Measurements from ENCODE around the gene DMGDH.
A peak's percentile ranks its signal among the peaks of the same experiment; 100 is the strongest.

Gene DMGDH

DNA sequence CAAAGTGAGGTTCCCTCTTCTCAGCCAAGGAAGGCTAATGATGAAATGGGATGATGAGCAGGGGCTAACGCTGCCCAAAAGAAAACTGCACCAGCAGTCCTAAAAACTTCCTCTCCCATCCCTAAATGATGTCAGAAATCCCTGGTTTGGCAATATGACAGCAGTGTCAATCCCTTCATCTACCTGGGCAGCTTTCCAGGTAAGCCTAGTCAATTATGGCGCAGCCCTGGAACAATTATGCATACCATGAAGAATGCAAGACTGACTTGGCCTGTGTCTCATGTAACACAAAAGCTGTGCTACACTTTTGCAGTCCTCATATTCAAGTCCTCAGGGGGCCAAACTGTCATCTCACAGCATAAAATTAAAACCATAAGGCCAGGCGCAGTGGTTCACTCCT is 7.0 kb downstream of the DMGDH start:
- DNase-seq: no peak

DNA sequence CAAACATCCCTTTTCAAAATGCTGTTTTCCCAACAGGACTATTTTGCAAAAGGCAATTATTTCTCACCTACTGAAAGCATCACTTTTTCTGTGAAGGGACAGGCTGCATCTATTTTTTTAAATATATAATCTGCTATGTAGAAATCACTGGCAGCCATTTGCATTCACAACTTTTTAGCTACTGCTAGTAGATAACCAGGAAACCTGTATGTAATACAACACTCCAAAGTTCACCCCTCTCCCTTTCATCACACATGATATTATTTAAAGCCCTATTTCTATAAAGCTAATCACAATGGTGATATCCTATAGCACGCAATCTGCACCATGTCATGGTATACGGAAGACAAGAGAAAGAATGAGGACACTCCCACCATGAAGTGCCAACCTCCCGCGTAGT is 9.8 kb downstream of the DMGDH start:
- DNase-seq: no peak

DNA sequence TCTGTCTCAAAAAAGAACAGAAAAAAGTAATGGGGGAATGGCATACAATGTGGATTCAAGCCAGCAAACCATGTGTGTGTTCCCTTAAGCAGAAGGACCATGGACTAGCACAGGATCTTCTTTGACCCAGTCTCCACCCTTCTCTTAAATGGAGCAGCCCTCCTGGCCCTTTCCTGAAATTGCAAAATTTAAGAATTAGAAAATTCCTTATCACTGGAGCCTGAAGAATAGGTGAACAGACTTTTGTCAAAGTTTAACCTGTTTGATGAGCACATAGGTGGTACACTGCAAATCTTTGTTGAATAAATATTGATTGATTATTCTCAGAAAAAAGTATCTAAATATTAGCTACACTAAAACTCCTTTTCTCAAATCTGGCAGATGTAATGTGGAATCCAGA is 12.6 kb downstream of the DMGDH start:
- DNase-seq: no peak

DNA sequence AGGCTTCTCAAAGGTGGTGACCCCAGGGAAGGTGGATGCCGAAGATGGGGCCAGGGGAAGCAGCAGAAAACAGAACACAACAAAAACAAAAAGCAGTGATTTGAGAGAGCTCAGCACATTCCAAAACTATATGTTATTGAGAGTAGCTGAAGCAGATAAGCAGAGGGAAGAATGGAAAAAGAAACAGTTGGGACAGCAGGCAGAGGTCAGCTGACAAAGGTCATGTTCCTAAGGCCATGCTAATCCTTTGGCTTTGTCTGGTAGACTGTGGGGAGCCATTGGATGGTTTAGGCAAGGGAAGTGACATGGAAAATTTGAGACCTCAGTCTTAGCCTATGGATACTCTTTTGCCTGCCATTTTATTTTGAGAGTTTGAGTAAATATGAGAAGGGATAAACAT is 14.5 kb downstream of the DMGDH start:
- no peak for DNase-seq

DNA sequence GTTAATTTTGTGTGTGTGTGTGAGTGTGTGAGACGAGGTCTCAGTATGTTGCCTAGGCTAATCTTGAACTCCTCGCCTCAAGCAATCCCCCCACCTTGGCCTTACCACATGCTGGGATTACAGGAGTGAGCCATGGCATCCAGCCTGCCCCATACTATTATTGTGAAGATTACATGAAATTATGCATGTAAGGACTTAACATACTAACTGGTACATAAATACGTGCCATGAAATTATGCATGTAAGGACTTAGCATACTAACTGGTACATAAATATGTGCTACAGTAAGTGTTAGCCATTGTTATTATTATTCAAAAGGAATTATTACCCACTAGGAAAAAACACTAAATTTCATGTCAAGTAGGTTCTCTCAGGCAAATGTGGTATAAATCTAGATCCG is 16.2 kb downstream of the DMGDH start:
- DNase-seq: no peak

DNA sequence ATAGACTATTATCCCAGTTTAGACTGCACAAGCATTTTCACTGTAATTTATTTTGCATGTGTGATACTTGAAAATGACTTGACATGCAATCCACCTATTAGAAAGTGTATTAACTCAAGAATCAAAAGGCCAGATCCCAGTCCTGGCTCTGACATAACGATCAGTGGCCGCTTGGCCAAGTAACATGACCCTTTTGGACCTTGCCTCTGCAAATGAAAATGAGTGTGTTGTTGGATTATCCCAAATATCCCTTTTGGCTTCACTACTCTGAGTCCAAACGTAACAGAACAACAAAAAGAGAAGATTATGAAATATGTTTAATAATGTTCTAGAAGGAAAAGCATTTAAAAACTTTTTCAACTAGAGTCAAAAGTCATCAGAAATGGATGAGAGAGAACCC is 19.0 kb downstream of the DMGDH start:
- DNase-seq: no peak

DNA sequence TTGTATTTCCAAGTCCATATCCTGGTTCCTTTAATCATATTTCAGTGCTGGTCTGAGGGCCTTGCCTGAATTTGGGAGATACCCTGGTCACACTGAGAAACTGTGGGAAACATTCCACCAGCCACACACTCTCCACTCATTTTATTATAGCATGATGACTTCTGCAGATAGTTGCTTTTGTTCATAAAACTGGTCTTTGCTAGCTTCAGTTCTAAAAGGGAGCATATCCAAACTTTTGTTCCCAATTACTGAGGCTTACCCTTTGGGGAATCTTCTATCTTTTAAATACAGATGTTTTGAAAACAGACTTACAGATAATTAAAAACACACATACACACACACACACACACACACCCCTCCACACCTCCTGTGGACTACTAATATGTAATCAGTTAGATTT is 21.0 kb downstream of the DMGDH start:
- no peak for DNase-seq

DNA sequence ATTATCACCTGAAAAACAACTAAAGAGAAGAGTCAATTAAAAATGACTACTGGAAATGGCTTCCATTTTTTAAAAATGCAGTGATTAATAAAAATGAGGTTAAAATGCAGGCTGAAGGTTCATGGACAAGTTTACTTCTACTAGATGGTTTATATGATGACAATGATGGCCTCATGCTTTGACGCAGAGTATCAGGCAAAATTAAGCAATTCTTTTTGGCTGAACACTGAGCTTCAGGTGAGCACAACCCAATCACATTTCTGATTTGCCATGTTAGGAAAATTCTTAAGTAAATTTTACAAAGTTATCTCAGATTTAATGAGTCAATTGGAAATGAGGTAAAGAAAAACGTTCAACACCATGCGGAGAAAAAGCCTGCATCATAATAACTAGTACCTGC is 22.3 kb downstream of the DMGDH start:
- DNase-seq: no peak

DNA sequence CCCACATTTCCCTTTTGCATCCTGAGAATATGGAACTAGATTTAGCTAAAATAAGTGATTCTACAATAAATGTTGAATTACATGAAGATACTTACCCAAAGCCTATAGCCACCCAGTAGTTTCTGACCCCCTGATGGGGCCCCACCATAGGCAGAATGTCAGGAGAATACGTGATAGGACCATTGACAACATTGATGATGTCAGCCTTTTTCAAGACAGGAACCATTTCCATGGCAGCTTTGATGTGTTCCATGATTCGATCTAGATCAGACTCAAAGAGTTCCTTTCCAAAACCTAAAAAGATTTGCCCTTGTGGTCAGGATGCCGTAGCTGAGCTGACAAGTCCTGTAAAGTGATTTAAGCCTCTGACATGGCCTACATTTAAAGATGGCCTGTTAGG is 27.3 kb downstream of the DMGDH start:
- DNase-seq: no peak

DNA sequence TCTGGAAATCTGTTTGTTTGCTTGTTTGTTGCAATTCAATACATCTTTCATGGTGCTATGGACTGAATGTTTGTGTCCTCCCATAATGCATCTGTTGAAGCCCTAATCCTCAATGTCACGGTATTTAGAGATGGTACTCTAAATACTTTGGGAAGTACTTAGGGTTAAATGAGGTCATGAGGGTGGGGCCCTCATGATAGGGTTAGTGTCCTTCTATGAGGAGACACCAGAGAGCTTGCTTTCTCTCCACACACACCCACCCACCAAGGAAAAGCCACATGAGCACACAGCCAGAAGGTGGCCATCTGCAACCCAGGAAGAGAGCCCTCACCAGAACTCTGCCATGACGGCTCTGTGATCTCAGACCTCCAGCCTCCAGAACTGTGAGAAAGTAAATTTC is 32.7 kb downstream of the DMGDH start:
- no peak for DNase-seq

DNA sequence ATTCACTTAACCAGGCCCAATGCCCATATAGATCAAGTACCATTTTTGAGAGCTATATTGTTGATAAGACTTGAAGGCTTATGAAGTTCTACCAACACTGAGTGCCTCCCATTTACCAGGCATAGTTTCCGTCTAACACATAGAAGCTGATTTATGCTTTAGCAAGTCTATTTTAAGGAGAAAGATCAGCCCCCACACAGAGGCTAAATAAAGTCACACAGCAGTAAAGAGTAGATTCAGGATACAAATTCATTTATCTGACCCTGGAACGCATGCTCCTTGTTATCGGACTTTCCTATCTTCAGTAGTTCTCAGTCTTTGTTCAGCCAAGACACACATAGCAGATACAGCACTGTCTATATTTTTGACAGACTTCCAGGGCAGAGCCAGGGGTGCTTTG is 34.2 kb downstream of the DMGDH start:
- no peak for DNase-seq

DNA sequence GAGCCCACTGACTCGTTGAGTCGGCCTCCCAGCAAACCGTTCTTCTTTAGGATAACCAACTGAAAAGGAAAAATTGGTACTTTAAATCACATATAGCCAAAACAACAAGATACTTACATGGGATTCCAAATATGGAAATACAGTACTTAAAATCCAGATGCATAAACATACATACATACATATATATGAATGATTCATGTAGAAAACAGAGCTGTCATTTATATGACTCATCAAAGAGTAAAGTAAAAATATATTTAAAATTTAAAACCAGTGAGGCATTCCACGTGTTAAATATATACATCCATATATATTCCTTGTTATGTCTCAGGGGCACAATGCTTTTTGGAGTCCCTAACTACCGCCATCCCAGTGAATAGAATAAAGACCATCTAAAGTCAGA is 36.7 kb downstream of the DMGDH start:
- DNase-seq: no peak

DNA sequence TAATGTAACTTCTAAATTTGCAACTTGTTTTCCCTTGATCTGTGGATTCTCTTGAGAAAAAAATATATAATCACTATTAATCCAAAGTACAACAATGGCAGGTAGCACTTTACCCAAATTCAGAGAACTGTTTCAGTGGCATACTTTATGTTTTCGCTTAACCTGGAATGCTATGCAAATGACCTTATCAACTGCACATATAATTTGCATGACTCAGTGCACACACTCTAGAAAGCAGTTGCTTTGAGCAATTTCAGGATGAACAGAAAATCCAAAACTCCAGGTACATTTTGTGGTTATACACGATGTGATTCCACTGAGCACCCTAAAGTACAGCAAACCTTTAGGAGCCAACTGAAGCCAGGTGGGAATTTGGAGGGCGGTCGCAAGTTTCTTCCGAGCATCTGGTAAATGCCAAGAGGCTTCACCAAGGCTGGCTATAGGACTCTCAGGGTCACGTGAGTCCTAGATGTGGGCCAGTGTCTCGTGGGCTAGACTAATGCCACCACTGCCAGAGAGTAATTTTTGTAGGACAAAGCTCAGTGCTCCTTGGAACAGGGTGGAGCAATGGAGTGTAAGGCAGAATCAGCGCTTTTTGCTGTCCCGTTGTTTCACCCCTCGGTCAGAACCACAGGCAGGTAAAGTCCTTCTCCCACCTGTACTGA is 37.3 kb downstream of the DMGDH start:
- no peak for DNase-seq

DNA sequence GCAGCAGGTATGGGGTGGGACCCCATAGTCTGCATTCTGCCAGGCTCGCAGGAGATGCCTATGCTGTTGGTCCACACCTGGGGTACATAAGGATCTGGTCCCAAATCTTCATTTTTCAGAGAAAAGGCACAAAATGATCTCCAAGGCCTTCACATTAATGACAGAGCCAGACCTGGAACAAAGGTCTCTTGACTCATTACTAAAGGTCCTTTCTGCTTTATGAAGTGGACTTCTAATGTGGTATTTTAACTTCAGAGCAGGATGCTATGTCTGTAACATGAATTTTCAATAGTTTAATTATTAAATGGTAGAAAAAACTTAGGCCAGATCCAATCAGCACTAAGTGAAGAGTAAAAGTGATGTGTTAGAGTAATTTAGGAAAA is 38.0 kb downstream of the DMGDH start:
- DNase-seq: no peak

DNA sequence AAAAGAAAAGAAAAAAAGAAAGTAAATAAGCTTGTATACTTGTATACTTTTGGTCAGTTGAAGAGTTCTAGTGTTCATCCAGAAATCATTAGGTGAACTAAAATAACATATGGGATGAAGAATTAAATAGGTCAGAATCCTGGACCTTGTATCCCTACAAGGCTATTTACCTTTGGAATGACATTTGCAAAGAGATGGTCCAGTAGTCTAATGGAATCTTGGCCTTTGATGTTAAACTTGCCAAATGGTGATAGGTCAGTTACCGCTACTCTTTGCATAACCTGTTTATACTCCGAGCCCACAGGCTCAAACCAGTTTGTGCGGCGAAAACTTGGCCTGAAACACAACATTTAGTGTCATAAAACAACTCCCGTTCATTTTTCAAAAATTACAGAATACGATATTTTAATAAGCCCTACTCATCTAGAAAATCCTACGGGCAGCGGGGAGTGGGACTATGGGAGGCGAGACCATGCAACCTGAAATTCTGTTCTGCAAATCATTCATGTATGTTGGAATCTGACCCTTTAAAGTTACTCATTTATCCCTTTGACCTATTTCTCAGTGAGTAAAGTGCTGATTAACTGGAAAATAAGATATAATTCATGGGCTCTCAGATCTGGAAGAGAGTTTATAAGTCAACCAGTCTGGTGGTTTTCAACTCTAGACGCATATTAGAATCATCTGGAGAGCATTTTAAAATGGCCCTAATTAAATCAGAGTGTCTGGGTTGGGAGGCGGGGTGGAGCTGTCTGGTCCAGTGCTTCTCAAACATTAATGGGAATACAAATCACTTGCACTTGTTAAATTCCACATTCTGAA is 38.6 kb downstream of the DMGDH start:
- DNase-seq: no peak

DNA sequence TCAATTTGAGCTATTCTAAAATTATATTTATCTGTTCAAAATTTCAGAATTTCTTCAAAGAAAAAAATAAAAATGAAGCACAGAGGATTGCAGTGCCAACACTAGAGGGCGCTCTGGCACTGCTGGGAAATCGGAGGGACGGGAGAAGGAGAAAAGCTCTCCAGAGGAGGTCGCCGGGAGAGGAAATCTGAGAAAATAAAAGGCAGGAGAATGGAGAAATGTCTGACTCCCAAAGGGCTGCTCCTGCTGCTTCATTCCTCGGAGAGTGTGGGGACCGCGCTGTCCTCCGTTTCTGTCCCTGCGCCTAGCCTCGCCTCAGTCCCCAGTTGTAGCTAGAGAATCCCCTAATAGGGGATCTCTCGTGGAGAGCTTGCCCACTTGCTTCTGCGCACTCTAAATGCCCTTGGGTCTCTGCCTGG is 44.4 kb downstream of the DMGDH start:
- DNase-seq: peak; percentile 56

DNA sequence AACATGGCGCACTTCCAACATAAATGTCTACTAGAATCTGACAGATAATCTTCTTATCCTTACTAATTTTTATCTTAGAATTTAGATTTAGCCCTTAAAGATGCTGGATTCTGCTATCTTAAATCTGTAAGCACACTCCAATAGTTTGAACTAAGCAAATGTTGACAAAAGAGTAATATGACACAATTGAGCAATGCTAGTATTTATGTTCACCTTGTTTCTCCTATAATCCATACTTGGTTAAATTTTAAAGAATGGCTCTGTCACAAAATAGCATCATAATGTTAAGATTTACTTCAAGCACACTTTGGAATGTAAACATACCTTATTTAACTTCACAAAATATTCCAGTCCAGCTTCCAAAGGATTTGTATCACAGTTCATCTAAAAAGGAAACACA is 45.5 kb downstream of the DMGDH start:
- DNase-seq: no peak

DNA sequence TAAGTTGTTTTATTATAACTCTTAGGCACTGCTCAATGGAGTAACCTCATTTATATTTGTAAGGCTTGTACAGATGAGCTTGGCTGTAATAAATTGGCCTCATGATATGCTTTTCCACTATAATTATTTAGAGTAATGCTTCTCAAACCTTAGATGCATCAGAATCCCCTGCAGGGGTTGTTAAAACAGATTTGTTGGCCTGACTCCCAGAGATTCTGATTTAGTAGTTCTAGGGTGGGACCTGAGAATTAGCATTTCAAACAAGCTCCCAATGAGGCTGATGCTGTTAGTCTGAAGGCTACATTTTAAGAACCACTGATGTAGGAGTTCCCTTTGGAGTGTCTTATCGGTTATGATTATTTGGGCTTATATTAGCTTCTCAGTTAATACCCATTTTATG is 46.1 kb downstream of the DMGDH start:
- no peak for DNase-seq

DNA sequence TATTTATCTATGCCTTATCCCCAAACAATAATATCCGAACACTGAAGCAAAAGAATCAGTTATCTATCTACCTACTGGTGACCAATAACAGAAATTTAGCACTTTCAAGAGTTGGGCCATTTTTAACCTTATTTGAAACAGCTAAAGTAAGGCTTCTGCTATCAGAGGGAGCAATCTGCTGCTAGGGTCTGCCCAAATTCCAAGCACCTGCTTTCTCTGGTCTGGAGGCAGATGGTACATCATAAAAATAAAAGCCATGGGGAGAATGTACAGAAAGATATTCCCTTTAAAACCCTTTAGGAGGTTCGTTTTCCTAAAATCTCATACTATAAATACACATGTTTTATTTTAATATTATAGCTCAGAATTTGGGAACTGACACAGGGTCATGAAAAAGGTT is 46.7 kb downstream of the DMGDH start:
- no peak for DNase-seq

DNA sequence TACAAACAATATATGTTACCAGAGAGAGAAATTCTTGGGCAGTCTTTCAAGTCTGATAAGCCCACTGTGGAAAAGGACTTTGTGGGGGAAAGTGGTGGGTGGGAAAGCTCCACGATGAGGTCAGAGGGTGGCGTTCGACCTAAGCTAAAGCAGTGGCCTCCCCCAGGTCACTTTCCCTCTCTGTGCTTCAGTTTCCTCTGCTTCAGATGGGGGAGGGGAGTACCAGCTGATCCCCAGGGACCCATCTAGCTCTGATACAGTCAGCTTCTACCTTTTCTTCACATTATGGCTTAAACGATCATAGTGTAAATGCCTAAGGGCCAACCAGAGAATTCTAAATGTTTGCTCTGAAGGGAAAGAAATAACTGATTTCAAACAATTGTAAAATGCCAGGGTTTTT is 47.7 kb downstream of the DMGDH start:
- DNase-seq: no peak

DNA sequence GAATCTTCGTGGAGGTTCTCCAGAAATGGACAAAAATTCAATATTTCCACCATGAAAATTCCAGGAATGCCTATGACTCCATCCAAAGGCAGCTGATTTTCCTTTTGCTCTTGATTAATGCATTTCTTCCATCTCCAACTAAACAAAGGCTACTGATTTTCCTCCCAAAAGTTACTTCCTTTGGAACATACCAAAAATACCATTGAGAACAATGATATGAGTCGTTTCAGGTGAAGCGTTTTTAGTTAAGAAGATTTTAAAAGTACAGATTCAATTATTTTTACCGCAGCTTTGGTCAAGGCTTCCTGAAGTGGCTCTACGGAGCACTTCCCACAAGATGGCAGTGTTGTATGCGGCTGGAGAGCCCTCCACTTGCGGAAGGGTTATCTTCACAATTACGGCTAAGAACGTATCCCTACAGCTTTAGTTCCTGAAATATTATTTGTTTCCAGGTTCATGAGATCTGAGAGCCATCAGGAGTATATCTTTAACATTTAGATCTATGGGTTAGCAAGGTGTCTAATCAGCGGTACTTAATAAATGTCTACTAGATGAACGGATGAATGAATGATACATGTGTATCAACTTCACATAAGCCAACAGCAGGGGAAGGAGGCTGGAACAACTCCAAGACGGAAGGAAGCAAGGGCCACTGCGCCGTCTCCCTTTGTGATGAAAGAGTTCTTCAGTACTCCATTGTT is 48.5 kb downstream of the DMGDH start:
- peak; percentile 35 for DNase-seq

DNA sequence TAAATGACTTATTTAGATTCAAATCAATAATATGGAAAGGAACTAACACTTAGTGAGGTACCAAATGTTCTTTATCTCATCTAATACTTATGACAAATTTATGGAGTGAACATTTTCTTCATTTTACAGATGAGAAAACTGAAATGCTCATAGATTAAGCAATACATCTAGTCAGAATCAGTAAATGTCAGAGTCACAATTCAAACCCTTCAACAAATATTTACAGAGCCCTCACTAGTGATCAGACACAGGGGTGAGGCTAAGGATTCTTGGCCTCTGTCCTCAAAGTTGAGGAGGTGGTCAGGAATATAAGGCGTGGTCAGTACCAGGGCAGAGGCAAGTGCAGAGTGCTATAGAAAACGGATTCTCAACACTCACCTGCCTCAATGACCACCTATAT is 54.8 kb downstream of the DMGDH start:
- no peak for DNase-seq

DNA sequence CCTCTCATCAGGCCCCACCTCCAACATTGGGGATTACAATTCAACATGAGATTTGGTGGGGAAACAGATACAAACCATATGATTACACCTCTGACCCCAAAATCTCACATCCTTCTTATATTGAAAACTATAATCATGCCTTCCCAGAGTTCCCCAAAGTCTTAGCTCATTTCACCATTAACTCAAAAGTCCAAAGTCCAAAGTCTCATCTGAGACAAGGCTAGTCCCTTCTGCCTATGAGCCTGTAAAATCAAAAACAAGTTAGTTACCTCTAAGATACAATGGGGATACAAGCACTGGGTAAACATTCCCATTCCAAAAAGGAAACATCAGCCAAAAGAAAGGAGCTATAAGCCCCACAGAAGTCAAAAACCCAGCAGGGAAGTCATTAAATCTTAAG is 57.6 kb downstream of the DMGDH start:
- no peak for DNase-seq

DNA sequence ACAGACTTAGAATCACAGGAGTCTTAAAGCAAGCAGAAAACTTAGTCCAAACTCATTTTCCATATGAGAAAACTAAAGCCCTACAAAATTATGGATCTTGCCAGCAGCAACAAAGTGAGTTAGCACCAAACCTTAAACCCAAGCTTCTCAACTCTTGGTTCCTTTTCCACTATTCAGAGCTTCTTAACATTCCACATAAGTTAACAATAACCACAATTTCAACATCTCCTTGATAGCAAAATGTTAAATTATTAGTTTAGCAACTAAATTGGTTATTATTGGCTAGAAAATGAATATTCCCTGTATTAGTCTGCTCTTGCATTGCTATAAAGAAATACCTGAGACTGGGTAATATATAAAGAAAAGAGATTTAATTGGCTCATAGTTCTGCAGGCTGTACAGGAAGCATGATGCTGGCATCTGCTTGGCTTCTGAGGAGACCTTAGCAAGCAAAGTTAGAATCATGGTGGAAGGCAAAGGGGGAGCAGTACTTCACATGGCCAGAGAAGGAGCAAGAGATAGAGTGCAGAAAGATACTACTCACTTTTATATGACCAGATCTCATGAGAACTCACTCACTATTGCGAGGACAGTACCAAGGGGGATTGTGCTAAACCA is 58.1 kb downstream of the DMGDH start:
- no peak for DNase-seq

Data from CD4-positive, alpha-beta T cell treated with Interleukin-6 for 4 hours (primary cell).